IMR-90 (cell line): ENCODE data around the gene IER3. TPM values are rescaled to one million over a fixed set of nuclear protein-coding genes. Genes with fewer than 3 reads are reported as not detected.

Experiments used
- ATAC-seq: fragments of 200-7000 bp; cut with Tn5 transposase; 2 replicates; pipeline ENCODE4 v1.9.1; 2020; ENCODE audit warnings: low read depth, mild to moderate bottlenecking, moderate library complexity
- BruUV-seq: library from RNA; stranded (reverse); fragments of 400-500 nt; replicated peaks from 2 replicates; lab custom pipeline; 2021; lab: Mats Ljungman, UMichigan
- CTCF ChIA-PET: fragments of 300-600 bp; formaldehyde crosslinking; extraction: SDS; loops from one replicate; lab custom pipeline; 2021; ENCODE audit warnings: antibody characterized with exemption; lab: Yijun Ruan, JAX
- POLR2A ChIA-PET: fragments of 300-600 bp; sonication (Branson Sonifier 250); formaldehyde crosslinking; loops from one replicate; lab custom pipeline; 2022; ENCODE audit warnings: antibody characterized with exemption; ENCODE audit not compliant: unreplicated experiment; lab: Charles Lee
- DNase-seq: peaks from one replicate; pipeline ENCODE4 v3.0.0; 2013
- H2AFZ ChIP-seq: replicated peaks from 2 replicates; pipeline ENCODE3; 2013; ENCODE audit warnings: low read length, mild to moderate bottlenecking; ENCODE audit not compliant: poor library complexity
- H2AK5ac ChIP-seq: 2 replicates; pipeline ENCODE4 v1.6.1; 2013; ENCODE audit warnings: low read depth, low read length, inconsistent platforms
- H2AK9ac ChIP-seq: replicated peaks from 2 replicates; pipeline ENCODE3; 2013; ENCODE audit warnings: mild to moderate bottlenecking, low read depth, low read length, moderate library complexity; ENCODE audit not compliant: poor library complexity
- H2BK120ac ChIP-seq: 2 replicates; pipeline ENCODE4 v1.6.1; 2013; ENCODE audit warnings: low read depth, low read length, inconsistent platforms
- H2BK15ac ChIP-seq: 3 replicates; pipeline ENCODE4 v1.6.1; 2013; ENCODE audit warnings: low read depth, low read length, inconsistent platforms
- H2BK20ac ChIP-seq: 2 replicates; pipeline ENCODE4 v1.6.1; 2013; ENCODE audit warnings: low read depth, mild to moderate bottlenecking, inconsistent platforms, low read length, moderate library complexity
- H2BK5ac ChIP-seq: 2 replicates; pipeline ENCODE4 v1.6.1; 2013; ENCODE audit warnings: mild to moderate bottlenecking, low read depth, low read length, inconsistent platforms; ENCODE audit not compliant: poor library complexity, severe bottlenecking
- H3K14ac ChIP-seq: replicated peaks from 2 replicates; pipeline ENCODE4 v1.6.1; 2013; ENCODE audit warnings: low read depth, low read length, inconsistent platforms
- H3K18ac ChIP-seq: 2 replicates; pipeline ENCODE4 v1.6.1; 2013; ENCODE audit warnings: low read depth, low read length, control low read depth
- H3K23ac ChIP-seq: 2 replicates; pipeline ENCODE4 v1.6.1; 2013; ENCODE audit warnings: low read depth, low read length, inconsistent platforms
- H3K27ac ChIP-seq: 2 replicates; pipeline ENCODE4 v1.5.1; 2013; ENCODE audit warnings: mild to moderate bottlenecking, control low read depth, low read length; ENCODE audit not compliant: insufficient read depth
- H3K27me3 ChIP-seq: 2 replicates; pipeline ENCODE4 v1.6.1; 2013; ENCODE audit warnings: low read length; ENCODE audit not compliant: control insufficient read depth, insufficient read depth
- H3K36me3 ChIP-seq: 2 replicates; pipeline ENCODE4 v1.6.1; 2013; ENCODE audit warnings: low read length, mixed read lengths; ENCODE audit not compliant: control insufficient read depth, insufficient read depth
- H3K4ac ChIP-seq: 2 replicates; pipeline ENCODE4 v1.6.1; 2013; ENCODE audit warnings: low read depth, low read length, inconsistent platforms
- H3K4me1 ChIP-seq: 2 replicates; pipeline ENCODE4 v1.6.1; 2013; ENCODE audit warnings: low read length, mixed read lengths; ENCODE audit not compliant: control insufficient read depth, insufficient read depth
- H3K4me2 ChIP-seq: 2 replicates; pipeline ENCODE4 v1.6.1; 2013; ENCODE audit warnings: low read depth, mild to moderate bottlenecking, control low read depth, low read length, moderate library complexity
- H3K4me3 ChIP-seq: 2 replicates; pipeline ENCODE4 v1.5.1; 2013; ENCODE audit warnings: low read depth, mild to moderate bottlenecking, control low read depth, low read length, moderate library complexity; ENCODE audit not compliant: insufficient read depth
- H3K56ac ChIP-seq: 2 replicates; pipeline ENCODE4 v1.6.1; 2013; ENCODE audit warnings: low read length, inconsistent platforms; ENCODE audit not compliant: insufficient read depth; ENCODE audit errors: extremely low read depth
- H3K79me1 ChIP-seq, 2 experiments: 2 replicates each; pipeline ENCODE4 v1.6.1; 2013; ENCODE audit warnings: low read length in 2 of 2, inconsistent platforms in 1 of 2, low read depth in 1 of 2
- H3K9ac ChIP-seq: 2 replicates; pipeline ENCODE4 v1.6.1; 2013; ENCODE audit warnings: low read depth, low read length, control low read depth
- H3K9me1 ChIP-seq: 2 replicates; pipeline ENCODE4 v1.6.1; 2013; ENCODE audit warnings: low read length, inconsistent platforms; ENCODE audit not compliant: insufficient read depth
- H3K9me3 ChIP-seq: 2 replicates; pipeline ENCODE4 v1.6.1; 2013; ENCODE audit warnings: low read length; ENCODE audit not compliant: control insufficient read depth, insufficient read depth
- H4K20me1 ChIP-seq: 2 replicates; pipeline ENCODE4 v1.6.1; 2013; ENCODE audit warnings: low read length, inconsistent platforms; ENCODE audit not compliant: insufficient read depth
- H4K5ac ChIP-seq: 2 replicates; pipeline ENCODE4 v1.6.1; 2013; ENCODE audit warnings: mild to moderate bottlenecking, low read depth, low read length, control low read depth
- H4K8ac ChIP-seq, 2 experiments: 2 replicates each; pipeline ENCODE4 v1.6.1; 2013; ENCODE audit warnings: low read depth in 2 of 2, low read length in 2 of 2, control low read depth in 1 of 2, inconsistent platforms in 1 of 2
- H4K91ac ChIP-seq: 2 replicates; pipeline ENCODE4 v1.6.1; 2013; ENCODE audit warnings: low read depth, low read length, inconsistent platforms; ENCODE audit not compliant: insufficient read depth
- MAFK ChIP-seq: IDR thresholded peaks from 2 replicates; pipeline ENCODE4 v1.6.1; 2012; ENCODE audit warnings: low read depth, low read length, improper control_type of control experiment
- MAZ ChIP-seq: IDR thresholded peaks from 2 replicates; pipeline ENCODE4 v1.6.1; 2012; ENCODE audit warnings: low read depth, mild to moderate bottlenecking, low read length, improper control_type of control experiment, moderate library complexity, borderline replicate concordance
- NFE2L2 ChIP-seq: fragments of 150-350 bp; IDR thresholded peaks from 2 replicates; pipeline ENCODE4 v1.6.1; 2016; ENCODE audit warnings: low read depth, mild to moderate bottlenecking, low read length
- POLR2A ChIP-seq: IDR thresholded peaks from 2 replicates; pipeline ENCODE4 v1.6.1; 2012; ENCODE audit warnings: mild to moderate bottlenecking, low read depth, low read length
- RFX5 ChIP-seq: IDR thresholded peaks from 2 replicates; pipeline ENCODE4 v1.8.0; 2012; ENCODE audit warnings: low read depth, mild to moderate bottlenecking, low read length, moderate library complexity
- SMC3 ChIP-seq: fragments of 150-350 bp; IDR thresholded peaks from 2 replicates; pipeline ENCODE4 v1.6.1; 2016; ENCODE audit warnings: low read depth, mild to moderate bottlenecking, antibody characterized with exemption, low read length, moderate library complexity
- WGBS, 2 experiments: methylation state at CpG; one replicate each; pipeline versions ENCODE4 v1.1.5 to v1.1.7; 2013; ENCODE audit warnings: missing lambda C conversion rate in 2 of 2; ENCODE audit not compliant: insufficient read length in 1 of 2; ENCODE audit errors: extremely low coverage in 2 of 2; 5-methylcytosine and 5-hydroxymethylcytosine counted together
- dilution Hi-C: fragments of 300-500 bp; cut with HindIII; formaldehyde crosslinking; loops from one replicate; pipeline ENCODE4 v1.14.3; 2018; ENCODE audit warnings: low sequenced_read_pairs; ENCODE audit not compliant: unreplicated experiment
- in situ Hi-C: fragments of 300-500 bp; cut with MboI; formaldehyde crosslinking; loops from 3 replicates; pipeline ENCODE4 v1.14.3; 2019; ENCODE audit warnings: low sequenced_read_pairs, inconsistent platforms, mixed read lengths
- intact Hi-C: fragments of 100-400 bp; cut with micrococcal nuclease; formaldehyde crosslinking; loops from 2 replicates; pipeline ENCODE4 v1.10.0; 2022
- polyA plus RNA-seq, 3 experiments: library from polyadenylated mRNA; depleted of rRNA; stranded (reverse); fragments of >200 nt; gene quantifications; 2 replicates each; pipeline ENCODE4 v1.2.3, GENCODE V29; 2012; ENCODE audit warnings: low replicate concordance in 1 of 3
- total RNA-seq: library from RNA; depleted of rRNA; stranded (reverse); fragments of >200 nt; gene quantifications from 2 replicates; pipeline ENCODE4 v1.2.3, GENCODE V29; 2012

Gene IER3
- total and polyA plus RNA-seq, 2 of the 4 experiments (the other 2 are of a cell fraction): 38.4 to 159 TPM

DNA sequence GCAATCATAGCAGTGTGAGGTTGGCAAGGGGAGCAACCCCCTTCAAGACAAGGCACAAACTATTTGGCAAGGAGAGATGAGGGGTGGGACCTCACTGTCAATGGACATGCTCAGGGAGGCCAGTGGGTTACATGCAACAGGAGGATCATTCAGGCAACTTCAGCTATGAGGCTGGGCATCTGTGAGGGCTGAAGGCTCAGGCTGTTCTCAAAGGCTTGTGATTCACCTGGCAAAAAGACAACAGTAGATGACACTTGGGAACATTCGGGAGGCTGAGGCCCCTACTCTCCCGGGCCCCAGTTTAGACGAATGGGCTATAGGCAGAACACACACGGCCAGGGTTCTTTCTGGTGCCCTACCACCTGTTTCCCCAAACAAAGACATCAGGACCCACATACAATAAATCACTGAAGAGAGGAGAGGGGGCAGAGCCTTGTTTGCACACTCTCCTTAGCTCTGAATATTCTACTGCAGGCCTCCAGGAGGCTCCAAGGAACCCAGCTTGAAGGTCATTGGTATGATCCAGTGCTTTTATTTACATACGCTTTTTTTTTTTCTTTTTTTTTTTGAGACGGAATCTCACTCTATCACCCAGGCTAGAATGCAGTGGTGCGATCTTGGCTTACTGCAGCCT lies 16.3 kb downstream of the IER3 start (continued):
- TF ChIP-seq SMC3 (peak; percentile 50; the same call in 1 of the 2 replicates), MAFK (no peak)

DNA sequence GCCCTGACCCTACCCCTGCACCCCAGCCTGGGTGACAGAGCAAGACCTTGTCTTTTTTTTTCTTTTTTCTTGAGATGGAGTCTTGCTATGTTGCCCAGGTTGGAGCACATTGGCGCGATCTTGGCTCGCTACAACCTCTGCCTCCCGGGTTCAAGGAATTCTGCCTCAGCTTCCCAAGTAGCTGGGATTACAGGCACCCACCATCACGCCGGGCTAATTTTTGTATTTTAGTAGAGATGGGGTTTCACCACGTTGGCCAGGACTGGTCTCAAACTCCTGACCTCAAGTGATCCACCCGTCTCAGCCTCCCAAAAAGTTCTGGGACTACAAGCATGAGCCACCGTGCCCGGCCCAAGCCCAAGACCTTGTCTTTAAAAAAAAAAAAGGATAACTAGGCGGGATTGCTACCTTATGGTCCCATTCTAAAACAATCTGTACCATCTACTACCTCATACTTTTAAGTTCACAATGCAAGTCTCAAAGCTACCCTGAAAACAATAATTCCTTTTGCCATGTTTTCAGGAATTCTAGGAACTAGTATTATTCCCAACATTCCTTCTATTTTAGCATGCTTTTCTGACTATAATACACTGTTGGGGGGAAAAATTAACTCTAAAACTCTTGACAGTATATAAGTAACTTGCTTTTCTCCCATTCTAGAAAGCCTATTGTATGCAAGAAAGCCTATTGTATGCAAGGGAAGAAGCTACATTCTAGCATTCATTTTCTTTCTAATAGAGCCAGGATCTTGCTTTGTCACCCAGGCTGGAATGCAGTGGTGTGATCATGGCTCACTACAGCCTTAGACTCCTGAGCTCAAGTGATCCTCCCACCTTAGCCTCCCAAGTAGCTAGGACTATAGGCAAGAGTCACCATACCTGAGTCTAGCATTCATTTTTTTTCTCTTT lies 17.6 kb downstream of the IER3 start:
- ChIA-PET POLR2A (interaction anchor here (0.6 kb wide), 2 partner anchors 37 to 361 kb away, joined by 3 read pairs; no protein-coding TSS in a partner anchor), CTCF (interaction anchor here (0.6 to 1.2 kb wide), 2 partner anchors 48 to 245 kb away, joined by 3 to 4 read pairs; no protein-coding TSS in a partner anchor)
- H2AK9ac ChIP-seq: no peak overlapping the region
- no peak overlapping the region for H2BK15ac ChIP-seq
- H3K18ac ChIP-seq: no peak overlapping the region
- WGBS, 2 experiments: 84% methylated on average over 4 of the region's 11 CpGs; no CpG with 5 or more reads in 1 of the 2 experiments
- H4K5ac ChIP-seq: no peak overlapping the region
- H3K14ac ChIP-seq: no peak overlapping the region
- DNase-seq (peak; percentile 27), ATAC-seq (no peak)
- in situ Hi-C loops (no loop called here), intact Hi-C loops (no loop called here), dilution Hi-C loops (no loop called here)
- no peak overlapping the region for H2BK20ac ChIP-seq
- TF ChIP-seq SMC3 (no peak), RFX5 (no peak), POLR2A (0 out of 2 replicates have a peak, but pooled peaks have one; percentile 11), NFE2L2 (no peak), MAFK (no peak), MAZ (no peak)
- no peaks in the 10 kb centered on the region for H3K27me3 ChIP-seq
- no peak overlapping the region for H3K4me2 ChIP-seq
- no peak overlapping the region for H3K9ac ChIP-seq
- no peak overlapping the region for H4K91ac ChIP-seq
- no peak overlapping the region for H3K4ac ChIP-seq
- peaks cover 61% of the 10 kb centered on the region for H3K36me3 ChIP-seq
- H3K27ac ChIP-seq: no peak overlapping the region
- H3K56ac ChIP-seq: no peak overlapping the region
- H2AFZ ChIP-seq: no peak overlapping the region
- no peaks in the 10 kb centered on the region for H3K9me3 ChIP-seq
- H4K8ac ChIP-seq: no peak overlapping the region
- no peak overlapping the region for H2BK5ac ChIP-seq
- H3K9me1 ChIP-seq: peaks cover 6% of the 10 kb centered on the region; the same call in 1 of the 2 replicates
- H3K4me1 ChIP-seq: peaks cover 2% of the 10 kb centered on the region
- no peak overlapping the region for H2AK5ac ChIP-seq
- no TSS peak for BruUV-seq
- peaks cover 58% of the 10 kb centered on the region for H4K20me1 ChIP-seq
- H3K23ac ChIP-seq: no peak overlapping the region
- no peak overlapping the region for H3K4me3 ChIP-seq
- H2BK120ac ChIP-seq: no peak overlapping the region
- H3K79me1 ChIP-seq: peaks cover 28 to 45% of the 10 kb centered on the region in 2 experiments
